ENCODE data around the gene OVCA2.

- TF ChIP-seq CTCF (optimal IDR thresholded peaks at IDR 0.05 in 1 of 3, IDR thresholded peaks at IDR 0.05 in 1 of 3, conservative IDR thresholded peaks at IDR 0.05 in 1 of 3; ENCODE audit: extremely low read depth in 1 of 3, insufficient read depth in 2 of 3, low read length in 3 of 3) (no peak), EZH2 (IDR thresholded peaks at IDR 0.05; ENCODE audit: low read length) (no peak)
These were observed 34.5 kb downstream of the OVCA2 start for GRCh38 chr17:2076087-2076984.

All from keratinocyte (primary cell).